CD4-positive, alpha-beta T cell (primary cell): ENCODE results near the gene YIPF4. TPM values are rescaled to one million over a fixed set of nuclear protein-coding genes. Genes with fewer than 3 reads are reported as not detected.

ENCODE experiments used
- ATAC-seq: fragments of 200-7000 bp; cut with Tn5 transposase; one replicate; pipeline ENCODE4 v1.10.0; 2022; ENCODE audit warnings: mild to moderate bottlenecking; ENCODE audit not compliant: poor library complexity
- CTCF ChIA-PET: fragments of 350-600 bp; sonication (Branson Sonifier 250); formaldehyde crosslinking; loops from one replicate; lab custom pipeline; 2021; ENCODE audit warnings: antibody characterized with exemption, inconsistent platforms; lab: Charles Lee
- POLR2A ChIA-PET: fragments of 350-600 bp; sonication (Branson Sonifier 250); formaldehyde crosslinking; loops from one replicate; lab custom pipeline; 2021; ENCODE audit warnings: antibody characterized with exemption, inconsistent platforms; lab: Charles Lee
- DNase-seq, 14 experiments: peaks; one replicate each; pipeline ENCODE4 v3.0.0-alpha.2; 2013 to 2020; ENCODE audit warnings: mixed read lengths in 2 of 14
- H3K27ac ChIP-seq, 2 donors: one replicate each; pipeline versions ENCODE4 v1.5.1 to v1.7.0; 2013; ENCODE audit warnings: low read length in 2 of 2, low read depth in 1 of 2, mild to moderate bottlenecking in 1 of 2
- H3K27me3 ChIP-seq, 2 experiments: 1 replicate in 1 of 2; 2 replicates in 1 of 2; pipeline versions ENCODE4 v1.6.1 to v1.7.0; 2013; ENCODE audit warnings: low read length in 2 of 2, control low read depth in 1 of 2, mild to moderate bottlenecking in 1 of 2, moderate library complexity in 1 of 2; ENCODE audit not compliant: insufficient read depth in 2 of 2, control insufficient read depth in 1 of 2
- H3K36me3 ChIP-seq: one replicate; pipeline ENCODE4 v1.6.1; 2013; ENCODE audit warnings: low read length, control low read depth; ENCODE audit not compliant: insufficient read depth
- H3K4me1 ChIP-seq: one replicate; pipeline ENCODE4 v1.6.1; 2013; ENCODE audit warnings: low read length, control low read depth; ENCODE audit not compliant: insufficient read depth
- H3K4me3 ChIP-seq: one replicate; pipeline ENCODE4 v1.5.1; 2013; ENCODE audit warnings: mild to moderate bottlenecking, low read length, moderate library complexity
- H3K9me3 ChIP-seq, 2 experiments: 1 replicate in 1 of 2; 2 replicates in 1 of 2; pipeline versions ENCODE4 v1.6.1 to v1.7.0; 2013; ENCODE audit warnings: low read length in 2 of 2, mild to moderate bottlenecking in 2 of 2, control low read depth in 1 of 2, moderate library complexity in 1 of 2; ENCODE audit not compliant: control insufficient read depth in 1 of 2, insufficient read depth in 1 of 2
- H3K27ac Mint-ChIP-seq: one replicate; pipeline ENCODE4 v1.8.0; 2020; ENCODE audit warnings: mixed read lengths
- H3K27me3 Mint-ChIP-seq: one replicate; pipeline ENCODE4 v1.8.0; 2021; ENCODE audit warnings: mixed read lengths
- H3K36me3 Mint-ChIP-seq: one replicate; pipeline ENCODE4 v1.8.0; 2021; ENCODE audit warnings: low read depth, mixed read lengths
- H3K4me1 Mint-ChIP-seq: one replicate; pipeline ENCODE4 v1.8.0; 2021; ENCODE audit warnings: low read depth, mixed read lengths
- H3K4me3 Mint-ChIP-seq: one replicate; pipeline ENCODE4 v1.8.0; 2020; ENCODE audit warnings: mild to moderate bottlenecking, mixed read lengths
- H3K9me3 Mint-ChIP-seq: one replicate; pipeline ENCODE4 v1.8.0; 2020; ENCODE audit warnings: mixed read lengths
- CTCF ChIP-seq: fragments of 200-600 bp; IDR thresholded peaks from one replicate; pipeline ENCODE4 v1.8.0; 2022; ENCODE audit warnings: antibody characterized with exemption, mild to moderate bottlenecking
- intact Hi-C, 2 experiments: fragments of 100-400 bp; cut with DNase I in 1 of 2; cut with micrococcal nuclease in 1 of 2; formaldehyde crosslinking; loops; one replicate each; pipeline versions ENCODE4 v1.15.1 to v1.9.0; 2023 to 2025; cut with DNase I, micrococcal nuclease
- total RNA-seq, 174 experiments: library from RNA in 2 of 174; stranded (reverse) in 2 of 174; gene quantifications; one replicate each; pipeline ENCODE4 v1.2.3 and lab custom pipeline; 2021 to 2026

YIPF4 gene
- total RNA-seq, 2 experiments from 2014 or later: 7.7 to 9.7 TPM

- Histone ChIP-seq H3K27me3 (no peaks in the 10 kb centered on the region), H3K4me3 (no peak overlapping the region), H3K9me3 (no peaks in the 10 kb centered on the region), H3K4me1 (no peaks in the 10 kb centered on the region), H3K36me3 (no peaks in the 10 kb centered on the region), H3K27ac (no peak overlapping the region)
- no peak overlapping the region for H3K4me3 Mint-ChIP-seq
- no peaks in the 10 kb centered on the region for H3K4me1 Mint-ChIP-seq
- ChIA-PET CTCF (no interaction called here), POLR2A (no interaction called here)
- H3K9me3 Mint-ChIP-seq: no peaks in the 10 kb centered on the region
- H3K27me3 Mint-ChIP-seq: no peaks in the 10 kb centered on the region
- intact Hi-C loops: no loop called here
- no peaks in the 10 kb centered on the region for H3K36me3 Mint-ChIP-seq
- DNase-seq (no peak), ATAC-seq (no peak)
- H3K27ac Mint-ChIP-seq: no peak overlapping the region
- no peak for TF ChIP-seq CTCF
Observed at GRCh38 chr2:32231959-32232358, 45.7 kb upstream of the YIPF4 start.

GRCh38 chr2:32235315-32235714, 42.4 kb upstream of the YIPF4 start:
- no peak overlapping the region for H3K27ac Mint-ChIP-seq
- Histone ChIP-seq H3K27me3 (no peaks in the 10 kb centered on the region), H3K4me1 (no peaks in the 10 kb centered on the region), H3K36me3 (no peaks in the 10 kb centered on the region), H3K4me3 (no peak overlapping the region), H3K9me3 (no peaks in the 10 kb centered on the region), H3K27ac (no peak overlapping the region)
- intact Hi-C loops: no loop called here
- ATAC-seq (no peak), DNase-seq (no peak)
- POLR2A ChIA-PET: no interaction called here
- TF ChIP-seq CTCF: no peak
- no peaks in the 10 kb centered on the region for H3K9me3 Mint-ChIP-seq
- CTCF ChIA-PET: interaction anchor here (0.6 kb wide), 1 partner anchor 652 kb away, joined by 3 read pairs; no protein-coding TSS in a partner anchor
- no peak overlapping the region for H3K4me3 Mint-ChIP-seq
- H3K27me3 Mint-ChIP-seq: no peaks in the 10 kb centered on the region
- H3K4me1 Mint-ChIP-seq: no peaks in the 10 kb centered on the region
- peaks cover 6% of the 10 kb centered on the region for H3K36me3 Mint-ChIP-seq

GRCh38 chr2:32237488-32237887, 40.2 kb upstream of the YIPF4 start:
- no peaks in the 10 kb centered on the region for H3K4me1 ChIP-seq
- ChIA-PET POLR2A (no interaction called here), CTCF (no interaction called here)
- Mint-ChIP-seq H3K4me1 (no peaks in the 10 kb centered on the region), H3K4me3 (no peak overlapping the region), H3K36me3 (peaks cover 6% of the 10 kb centered on the region), H3K27me3 (no peaks in the 10 kb centered on the region), H3K27ac (no peak overlapping the region), H3K9me3 (no peaks in the 10 kb centered on the region)
- H3K9me3 ChIP-seq: no peaks in the 10 kb centered on the region
- DNase-seq (no peak), ATAC-seq (no peak)
- H3K36me3 ChIP-seq: no peaks in the 10 kb centered on the region
- H3K4me3 ChIP-seq: no peak overlapping the region
- H3K27ac ChIP-seq: no peak overlapping the region
- no peak for TF ChIP-seq CTCF
- no peaks in the 10 kb centered on the region for H3K27me3 ChIP-seq
- intact Hi-C loops: no loop called here
